ENCODE measurements around the gene CRACR2B. TPM values are rescaled to one million over a fixed set of nuclear protein-coding genes. Genes with fewer than 3 reads are reported as not detected.

The CRACR2B gene
- total RNA-seq, 1 experiment from 2014 or later, result 5.0 TPM

- no peak for DNase-seq (ENCODE audit: extremely low read depth, low read depth)
These were observed 33.5 kb upstream of the CRACR2B start for GRCh38 chr11:794013-794765.

DNA sequence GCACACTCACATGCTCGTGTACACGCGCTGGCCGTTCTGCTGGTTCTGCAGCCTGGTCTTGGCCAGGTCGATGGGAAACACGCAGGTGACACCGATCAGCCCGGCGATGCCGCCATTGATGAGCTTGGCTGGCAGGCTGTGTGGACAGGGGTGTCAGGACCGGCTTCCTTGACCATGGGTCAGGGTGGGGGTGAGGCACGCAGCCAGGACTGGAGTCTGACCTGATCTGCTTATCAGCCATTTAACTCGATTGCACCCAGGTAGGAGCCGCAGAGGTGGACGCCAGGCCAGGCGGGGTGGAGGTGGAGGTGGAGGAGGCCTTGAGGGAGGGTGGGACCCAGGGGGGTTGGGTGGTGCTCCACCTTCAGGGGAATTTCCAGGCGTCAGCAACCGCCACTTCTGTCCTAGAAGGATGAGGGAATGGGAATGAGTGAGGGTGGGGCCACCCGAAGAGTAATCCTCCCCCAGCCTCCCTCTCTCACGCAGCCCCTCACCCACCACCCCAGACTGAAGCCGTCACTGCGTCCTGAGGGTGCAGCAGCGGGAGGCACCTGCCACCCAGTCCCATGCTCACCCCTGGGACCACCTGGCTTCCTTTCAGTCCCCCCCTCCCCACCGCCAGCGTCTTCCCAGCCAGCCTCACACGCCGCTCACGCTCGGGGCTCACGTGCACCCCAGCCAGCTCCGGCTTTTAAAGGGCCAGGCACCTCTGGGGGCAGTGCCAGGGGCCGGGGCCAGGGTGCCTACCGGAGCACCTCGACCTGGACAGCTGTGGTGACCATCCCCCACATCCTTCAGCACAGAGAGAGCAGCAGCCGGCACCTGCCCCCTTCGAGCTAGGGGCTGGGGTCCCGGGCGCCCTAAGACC lies 32.7 kb upstream of the CRACR2B start:
- no peak for DNase-seq (ENCODE audit: extremely low read depth, low read depth)

DNA sequence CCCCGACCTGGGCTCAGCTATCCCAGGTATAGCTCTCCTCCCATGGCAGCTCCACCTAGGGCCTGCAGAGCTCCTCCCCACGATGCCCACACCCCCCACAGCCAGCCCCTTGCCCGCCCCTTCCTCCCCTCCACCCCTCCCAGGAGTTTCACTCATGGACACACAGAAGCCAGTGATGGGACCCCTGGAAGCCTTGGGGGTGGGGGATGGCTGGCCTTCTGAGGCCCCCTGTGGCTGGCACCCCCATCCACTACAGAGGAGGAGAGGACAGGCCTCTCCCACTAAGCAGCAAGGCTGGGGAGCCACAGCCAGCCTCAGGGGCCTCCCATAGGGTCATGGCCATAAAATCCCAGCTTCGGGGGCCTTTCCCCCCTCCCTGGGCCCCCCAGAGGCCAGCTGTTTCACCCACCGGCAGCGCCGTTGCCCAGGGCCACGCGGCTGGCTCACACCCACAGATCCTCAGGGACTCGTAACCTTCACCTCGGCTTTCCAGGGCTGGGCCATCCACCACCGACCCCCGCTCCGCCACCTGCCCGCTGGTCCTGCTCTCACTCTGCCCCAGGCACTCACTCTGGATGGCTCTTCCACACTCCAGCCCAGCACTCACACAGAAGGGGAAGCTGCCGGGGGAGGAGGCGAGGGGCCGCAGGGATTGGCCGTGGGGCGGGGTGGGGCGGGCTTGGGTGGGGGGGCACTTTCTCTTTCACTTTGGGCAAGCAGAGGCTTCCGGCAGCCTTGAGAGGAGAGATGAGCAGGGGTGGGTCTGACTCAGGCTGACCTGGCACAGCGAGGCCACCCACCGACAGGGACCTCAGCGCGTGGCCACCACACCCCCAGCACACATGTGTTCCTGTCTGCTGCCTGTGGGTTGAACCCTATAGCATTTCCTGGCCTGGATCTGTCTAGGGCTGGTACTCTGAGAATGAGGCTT lies 31.8 kb upstream of the CRACR2B start:
- DNase-seq (ENCODE audit: extremely low read depth, low read depth), result no peak

DNA sequence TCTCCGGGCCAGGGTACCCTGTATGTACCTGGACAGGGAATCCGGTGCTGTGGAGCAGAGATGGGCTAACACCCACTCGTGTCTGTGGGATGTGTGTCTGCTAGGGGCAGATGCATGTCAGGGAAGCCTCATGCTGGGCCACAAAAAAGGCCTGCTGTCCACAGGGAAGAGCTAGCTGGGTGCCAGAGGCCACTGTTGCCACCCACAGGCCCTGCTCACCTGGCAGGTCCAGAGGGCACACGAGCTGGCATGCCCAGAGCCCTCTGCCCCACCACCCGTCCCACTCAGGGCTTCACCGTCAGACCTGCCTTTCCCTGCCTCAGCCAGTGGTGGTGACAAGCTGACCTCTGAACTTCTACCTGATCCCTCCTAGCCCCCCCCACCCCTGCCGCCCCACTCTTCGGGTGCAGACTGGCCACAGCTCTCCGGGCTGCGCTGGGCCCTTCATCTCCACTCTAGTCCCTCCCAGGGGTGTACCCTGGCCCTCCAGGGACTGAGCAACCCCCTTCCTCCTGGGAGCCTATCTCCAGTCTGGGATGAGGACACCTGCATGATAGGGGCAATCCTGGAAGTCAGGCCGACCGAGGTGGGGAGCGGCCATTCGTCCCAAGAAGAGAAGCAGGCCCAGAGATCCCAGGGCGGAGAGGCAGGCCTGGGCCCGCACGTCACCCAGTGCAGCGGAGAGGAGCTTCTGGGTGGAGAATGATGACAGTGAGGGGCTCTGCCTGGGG lies 31.0 kb upstream of the CRACR2B start:
- no peak for DNase-seq (ENCODE audit: extremely low read depth, low read depth)

GRCh38 chr11:797296-798092 lies 30.2 kb upstream of the CRACR2B start:
- no peak for DNase-seq (ENCODE audit: extremely low read depth, low read depth)

- DNase-seq (ENCODE audit: extremely low read depth, low read depth), result peak; percentile 63
These were observed 29.5 kb upstream of the CRACR2B start, which contains the start of gene SLC25A22 for GRCh38 chr11:798093-798713. SLC25A22 (minus strand) TSS chr11:798281; CDS start chr11:795006, 3,275 bp downstream.

GRCh38 chr11:799641-800316 lies 27.9 kb upstream of the CRACR2B start:
- no peak for DNase-seq (ENCODE audit: extremely low read depth, low read depth)

DNA sequence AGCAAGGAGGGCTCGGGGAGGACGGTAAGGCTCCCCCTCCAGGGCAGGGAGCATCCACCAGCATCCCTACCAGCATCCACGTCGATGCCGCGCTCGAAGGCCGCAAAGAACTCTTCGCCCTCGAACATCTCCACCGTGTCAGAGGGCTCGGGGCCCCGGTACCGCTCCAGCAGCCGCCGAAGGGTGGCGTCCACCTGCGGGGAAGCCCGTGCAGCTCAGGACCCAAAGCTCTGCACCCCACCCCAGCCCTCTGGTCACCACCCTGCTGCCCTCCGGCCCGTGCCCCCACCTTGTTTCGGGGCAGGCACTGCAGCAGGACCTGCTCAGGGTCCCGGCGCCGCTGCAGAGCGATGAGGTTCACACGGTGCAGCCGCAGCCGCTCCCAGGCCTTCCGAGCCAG lies 27.2 kb upstream of the CRACR2B start:
- DNase-seq (ENCODE audit: extremely low read depth, low read depth), result no peak

- DNase-seq (ENCODE audit: extremely low read depth, low read depth), result no peak
These were observed 26.5 kb upstream of the CRACR2B start for GRCh38 chr11:801097-801780.

DNA sequence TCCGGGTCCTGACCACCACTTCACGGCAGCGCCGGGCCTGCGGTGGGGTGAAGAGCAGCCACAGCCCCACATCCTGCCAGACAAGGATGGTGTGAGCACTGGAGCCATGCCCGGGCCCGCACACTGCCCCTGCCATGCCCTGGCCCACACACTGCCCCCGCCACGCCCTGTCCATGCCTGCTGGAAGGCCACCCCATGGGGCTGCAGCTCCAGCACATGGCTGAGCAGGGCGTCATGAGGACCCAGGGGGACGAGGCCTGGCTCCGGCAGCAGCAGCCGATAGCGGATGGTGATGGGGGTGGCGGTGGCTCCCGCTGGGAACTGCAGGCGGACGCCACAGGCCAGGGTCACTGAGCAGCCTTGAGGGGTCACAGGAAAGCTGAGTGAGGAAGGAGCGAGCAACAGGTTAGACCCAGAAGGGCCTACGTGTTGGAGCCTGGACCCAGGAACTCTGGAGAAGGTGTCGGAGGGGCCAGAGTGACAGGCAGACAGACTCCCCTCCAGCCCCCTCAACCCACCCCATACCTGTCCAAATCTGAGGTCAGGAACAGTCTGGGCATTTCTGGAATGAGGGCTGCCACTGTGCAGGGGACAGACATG lies 25.6 kb upstream of the CRACR2B start:
- no peak for DNase-seq (ENCODE audit: extremely low read depth, low read depth)

- no peak for DNase-seq (ENCODE audit: extremely low read depth, low read depth)
These were observed 24.8 kb upstream of the CRACR2B start for GRCh38 chr11:802693-803466.

- no peak for DNase-seq (ENCODE audit: extremely low read depth, low read depth)
These were observed 24.3 kb upstream of the CRACR2B start for GRCh38 chr11:803467-803742.

DNA sequence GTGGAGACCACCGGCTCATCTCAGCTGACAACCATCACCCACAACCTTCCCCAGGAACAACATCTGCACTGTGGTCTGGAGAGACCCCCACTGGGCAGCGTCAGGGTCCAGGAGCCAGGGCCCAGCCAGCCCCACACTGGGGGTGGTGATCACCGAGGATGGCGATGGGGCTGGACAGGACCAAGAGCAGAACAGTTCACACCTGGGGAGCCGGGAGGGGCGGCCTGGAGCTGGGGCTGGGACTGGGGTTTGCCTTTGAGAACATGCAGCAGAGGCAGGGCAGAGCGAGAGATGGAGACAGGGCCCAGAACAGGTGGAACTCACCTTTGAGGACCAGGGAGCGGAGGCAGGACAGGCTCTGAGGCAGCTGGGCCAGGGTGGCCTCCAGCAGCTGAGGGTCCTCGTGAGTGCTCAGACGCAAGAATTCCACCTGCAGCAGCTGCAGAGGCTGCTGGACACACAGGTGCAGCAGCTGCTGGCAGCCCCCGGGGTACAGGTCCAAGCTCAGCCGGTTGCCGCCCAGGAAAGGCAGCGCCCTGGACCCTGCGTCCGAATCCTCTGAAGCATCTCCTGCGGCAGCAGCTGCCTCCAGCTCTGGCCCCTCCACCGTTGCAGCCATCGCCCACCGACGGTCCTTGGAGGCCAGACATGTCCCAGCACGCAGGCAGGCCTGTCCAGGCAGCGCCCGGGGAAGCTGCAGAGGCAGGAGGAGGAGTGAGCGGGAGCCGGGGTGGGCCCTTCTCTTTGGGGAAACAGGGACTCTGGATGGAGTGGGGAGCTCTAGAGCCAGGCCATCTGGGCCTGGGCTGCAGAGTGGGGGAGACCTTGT lies 23.7 kb upstream of the CRACR2B start:
- DNase-seq (ENCODE audit: extremely low read depth, low read depth), result no peak

- DNase-seq (ENCODE audit: extremely low read depth, low read depth), result no peak
These were observed 23.1 kb upstream of the CRACR2B start for GRCh38 chr11:804599-804964.

DNA sequence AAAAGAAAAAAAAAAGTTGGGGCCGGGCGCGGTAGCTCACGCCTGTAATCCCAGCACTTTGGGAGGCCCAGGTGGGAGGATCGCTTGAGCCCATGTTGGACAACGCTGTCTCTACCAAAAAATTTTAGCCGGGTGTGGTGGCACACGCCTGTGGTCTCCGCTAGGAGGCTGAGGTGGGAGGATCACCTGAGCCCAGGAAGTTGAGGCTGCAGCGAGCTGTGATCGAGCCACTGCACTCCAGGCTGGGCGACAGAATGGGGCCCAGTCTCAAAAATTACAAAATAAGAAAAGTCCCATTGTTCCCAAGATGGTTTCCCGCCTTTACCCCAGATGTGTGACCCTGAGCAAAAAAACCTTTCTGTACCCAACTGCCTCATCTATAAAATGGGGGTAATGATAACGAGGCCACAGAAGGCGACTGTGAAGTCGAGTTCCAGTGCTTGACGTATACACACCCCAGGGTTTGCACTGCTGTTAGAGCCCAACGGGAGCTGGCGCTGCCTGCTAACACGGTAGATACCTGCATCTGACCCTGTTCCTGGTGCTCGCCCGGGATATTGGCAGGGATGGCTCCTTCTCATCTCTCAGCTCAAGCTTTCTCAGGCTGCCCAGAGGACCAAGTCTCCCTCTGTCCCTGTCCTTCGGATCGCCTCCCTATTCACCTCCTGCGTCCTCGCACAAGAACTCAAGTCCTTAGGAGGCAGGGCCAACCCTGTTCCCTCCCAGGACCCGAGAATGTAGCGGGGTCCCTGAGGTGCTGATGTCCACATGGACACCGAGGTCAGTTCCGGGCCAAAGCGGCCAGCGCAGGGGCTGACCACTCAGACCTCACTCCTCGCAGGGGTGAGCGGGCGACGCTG lies 19.1 kb upstream of the CRACR2B start:
- peak; percentile 50 for DNase-seq (ENCODE audit: extremely low read depth, low read depth)
